Kidney epithelial cell (primary cell): ENCODE measurements around the gene AUH. TPM values are rescaled to one million over a fixed set of nuclear protein-coding genes. Genes with fewer than 3 reads are reported as not detected.
"Not testable (repeated sequence)": the region's sequence is repeated elsewhere in the genome, so short reads cannot be mapped to it uniquely, and the experiment has no call there.

Source experiments
- DNase-seq: peaks from one replicate; pipeline ENCODE4 v3.0.0-alpha.2; 2010; ENCODE audit warnings: low read depth
- H3K27me3 ChIP-seq: 2 replicates; pipeline ENCODE4 v1.6.0; 2011; ENCODE audit warnings: low read length; ENCODE audit not compliant: control insufficient read depth, insufficient read depth
- H3K36me3 ChIP-seq: 2 replicates; pipeline ENCODE4 v1.5.1; 2011; ENCODE audit warnings: low read length; ENCODE audit not compliant: control insufficient read depth, insufficient read depth
- H3K4me3 ChIP-seq: 2 replicates; pipeline ENCODE4 v1.5.1; 2011; ENCODE audit warnings: low read depth, mild to moderate bottlenecking, control low read depth, low read length
- total RNA-seq: library from RNA; depleted of rRNA; stranded (reverse); fragments of >200 nt; gene quantifications from 2 replicates; pipeline ENCODE4 v1.2.3, GENCODE V29; 2015
- TF ChIP-seq, protein P1 (sequence below): IDR thresholded peaks from 2 replicates; pipeline ENCODE4 v1.5.1; 2011; ENCODE audit warnings: mild to moderate bottlenecking, moderate library complexity, low read length, control low read depth, inconsistent platforms; ENCODE audit not compliant: insufficient read depth, poor library complexity, severe bottlenecking

The AUH gene
- total RNA-seq, 1 donor from 2014 or later: 11.3 TPM

DNA sequence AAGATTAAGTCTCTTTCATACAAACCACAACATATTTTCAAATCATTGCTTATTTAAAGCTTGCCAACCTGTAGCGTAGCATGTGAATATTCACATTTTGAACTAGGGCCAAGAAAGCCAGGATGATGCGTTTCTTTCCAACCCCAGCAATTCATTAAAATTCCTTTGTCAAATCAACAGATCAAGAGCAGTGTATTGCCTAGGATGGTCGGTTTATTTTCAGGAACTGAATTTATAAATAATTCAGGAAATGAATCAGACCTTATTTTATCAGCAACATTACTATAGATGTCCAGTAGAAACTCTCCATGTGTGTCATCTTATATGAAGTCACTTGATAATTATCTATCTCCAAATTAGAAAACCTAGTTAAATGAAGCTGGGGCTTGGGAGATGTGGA is 13.2 kb upstream of the AUH start:
- Histone ChIP-seq H3K4me3 (no peak overlapping the region), H3K27me3 (no peaks in the 10 kb centered on the region), H3K36me3 (no peaks in the 10 kb centered on the region)
- TF ChIP-seq, protein P1, sequence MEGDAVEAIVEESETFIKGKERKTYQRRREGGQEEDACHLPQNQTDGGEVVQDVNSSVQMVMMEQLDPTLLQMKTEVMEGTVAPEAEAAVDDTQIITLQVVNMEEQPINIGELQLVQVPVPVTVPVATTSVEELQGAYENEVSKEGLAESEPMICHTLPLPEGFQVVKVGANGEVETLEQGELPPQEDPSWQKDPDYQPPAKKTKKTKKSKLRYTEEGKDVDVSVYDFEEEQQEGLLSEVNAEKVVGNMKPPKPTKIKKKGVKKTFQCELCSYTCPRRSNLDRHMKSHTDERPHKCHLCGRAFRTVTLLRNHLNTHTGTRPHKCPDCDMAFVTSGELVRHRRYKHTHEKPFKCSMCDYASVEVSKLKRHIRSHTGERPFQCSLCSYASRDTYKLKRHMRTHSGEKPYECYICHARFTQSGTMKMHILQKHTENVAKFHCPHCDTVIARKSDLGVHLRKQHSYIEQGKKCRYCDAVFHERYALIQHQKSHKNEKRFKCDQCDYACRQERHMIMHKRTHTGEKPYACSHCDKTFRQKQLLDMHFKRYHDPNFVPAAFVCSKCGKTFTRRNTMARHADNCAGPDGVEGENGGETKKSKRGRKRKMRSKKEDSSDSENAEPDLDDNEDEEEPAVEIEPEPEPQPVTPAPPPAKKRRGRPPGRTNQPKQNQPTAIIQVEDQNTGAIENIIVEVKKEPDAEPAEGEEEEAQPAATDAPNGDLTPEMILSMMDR: no peak
- DNase-seq: no peak

DNA sequence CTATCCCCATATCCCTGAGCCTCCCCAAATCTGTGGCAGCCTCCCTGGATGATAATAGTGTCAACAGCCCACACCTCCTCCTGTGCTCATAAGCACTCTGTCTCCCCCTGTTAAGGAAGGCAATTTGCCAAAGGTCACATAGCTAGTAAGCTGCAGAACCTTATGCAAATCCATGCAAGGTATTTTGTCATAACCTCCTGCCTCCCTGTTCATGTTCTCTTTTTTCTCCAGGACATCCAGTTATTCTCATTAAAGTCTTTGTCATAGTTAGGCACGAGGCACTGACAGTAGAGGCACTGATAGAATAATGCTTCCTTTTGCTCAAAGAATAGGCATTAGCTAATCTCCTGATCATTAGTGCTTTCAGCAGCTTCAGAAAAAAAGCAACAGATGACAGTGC is 10.2 kb upstream of the AUH start:
- Histone ChIP-seq H3K36me3 (no peaks in the 10 kb centered on the region), H3K27me3 (no peaks in the 10 kb centered on the region), H3K4me3 (no peak overlapping the region)
- TF ChIP-seq, protein P1: no peak
- DNase-seq: no peak

GRCh38 chr9:91370006-91370405 is 8.3 kb upstream of the AUH start:
- not testable (repeated sequence) for H3K36me3 ChIP-seq, H3K27me3 ChIP-seq, DNase-seq, H3K4me3 ChIP-seq

DNA sequence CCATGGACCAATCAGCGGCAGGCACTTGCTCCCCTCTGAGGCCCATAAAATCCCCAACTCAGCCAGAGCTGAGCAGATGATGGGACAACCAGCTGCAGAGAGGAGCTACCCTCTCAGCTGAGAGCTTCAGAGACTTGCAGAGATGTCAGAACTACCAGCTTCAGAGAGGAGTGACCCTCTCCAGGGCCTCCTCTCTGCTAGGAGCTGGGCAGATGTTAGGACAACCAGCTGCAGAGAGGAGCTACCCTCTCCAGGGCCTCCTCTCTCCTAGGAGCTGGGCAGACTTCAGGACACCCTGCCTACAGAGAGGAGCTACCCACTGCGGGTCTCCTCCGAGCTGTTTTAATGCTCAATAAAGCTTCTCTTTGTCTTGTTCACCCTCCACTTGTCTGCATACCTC is 3.0 kb upstream of the AUH start:
- Histone ChIP-seq H3K27me3 (no peaks in the 10 kb centered on the region), H3K4me3 (no peak overlapping the region), H3K36me3 (no peaks in the 10 kb centered on the region)
- no peak for DNase-seq
- TF ChIP-seq, protein P1: no peak

- no peak for DNase-seq
- no peak overlapping the region for H3K4me3 ChIP-seq
- H3K27me3 ChIP-seq: no peaks in the 10 kb centered on the region
- TF ChIP-seq, protein P1: no peak
- no peaks in the 10 kb centered on the region for H3K36me3 ChIP-seq
Observed at GRCh38 chr9:91364005-91364404, 2.3 kb upstream of the AUH start.

GRCh38 chr9:91362051-91362611 is 413 bp upstream of the AUH start:
- no peaks in the 10 kb centered on the region for H3K27me3 ChIP-seq
- DNase-seq: no peak
- H3K4me3 ChIP-seq: peak overlapping the region; percentile 18
- H3K36me3 ChIP-seq: no peaks in the 10 kb centered on the region
- TF ChIP-seq, protein P1: no peak
